SK-N-SH treated with all-trans-retinoic acid at 6 μM for 48 hours (cell line): ENCODE data around the gene VCL.
A peak's percentile ranks its signal among the peaks of the same experiment; 100 is the strongest.

Experiments used
- ATAC-seq: fragments of 200-7000 bp; cut with Tn5 transposase; 3 replicates; pipeline ENCODE4 v1.9.1; 2020; ENCODE audit warnings: mild to moderate bottlenecking, moderate library complexity
- CREB5 ChIP-seq: fragments of 250-450 bp; sonication (Bioruptor Pico); IDR thresholded peaks from 2 replicates; pipeline ENCODE4 v1.5.1; 2020; ENCODE audit warnings: low read depth, mild to moderate bottlenecking, moderate library complexity
- CSDC2 ChIP-seq: fragments of 250-450 bp; sonication (Bioruptor Pico); IDR thresholded peaks from 2 replicates; pipeline ENCODE4 v1.5.0; 2020; ENCODE audit warnings: mild to moderate bottlenecking, moderate library complexity
- CSRNP3 ChIP-seq: fragments of 250-450 bp; sonication (Bioruptor Pico); IDR thresholded peaks from 2 replicates; pipeline ENCODE4 v1.5.1; 2021; ENCODE audit warnings: mild to moderate bottlenecking, moderate library complexity
- ESRRG ChIP-seq: fragments of 250-450 bp; sonication (Bioruptor Pico); IDR thresholded peaks from 2 replicates; pipeline ENCODE4 v1.6.1; 2021; ENCODE audit warnings: mild to moderate bottlenecking
- ISL1 ChIP-seq: fragments of 250-450 bp; sonication (Bioruptor Pico); IDR thresholded peaks from 2 replicates; pipeline ENCODE4 v2.1.2; 2022; ENCODE audit warnings: mild to moderate bottlenecking, moderate library complexity
- OSR1 ChIP-seq: fragments of 250-450 bp; sonication (Bioruptor Pico); IDR thresholded peaks from 2 replicates; pipeline ENCODE4 v1.8.0; 2022; ENCODE audit warnings: moderate library complexity, mild to moderate bottlenecking, inconsistent platforms
- RARB ChIP-seq: fragments of 250-450 bp; sonication (Bioruptor Pico); IDR thresholded peaks from 2 replicates; pipeline ENCODE4 v1.8.0; 2021; ENCODE audit warnings: mild to moderate bottlenecking, moderate library complexity
- SNAI2 ChIP-seq: fragments of 250-450 bp; sonication (Bioruptor Pico); IDR thresholded peaks from 2 replicates; pipeline ENCODE4 v1.5.0; 2020; ENCODE audit warnings: mild to moderate bottlenecking, moderate library complexity
- TCF4 ChIP-seq: fragments of 250-450 bp; sonication (Bioruptor Pico); IDR thresholded peaks from 2 replicates; pipeline ENCODE4 v1.8.0; 2021; ENCODE audit warnings: mild to moderate bottlenecking, moderate library complexity, borderline replicate concordance
- TOX ChIP-seq: fragments of 250-450 bp; sonication (Bioruptor Pico); IDR thresholded peaks from 2 replicates; pipeline ENCODE4 v1.8.0; 2021; ENCODE audit warnings: mild to moderate bottlenecking, moderate library complexity, borderline replicate concordance
- ZFP3 ChIP-seq: fragments of 250-450 bp; sonication (Bioruptor Pico); IDR thresholded peaks from 2 replicates; pipeline ENCODE4 v1.5.0; 2020; ENCODE audit warnings: mild to moderate bottlenecking, moderate library complexity
- ZNF565 ChIP-seq: fragments of 450-650 bp; formaldehyde crosslinking; conservative IDR thresholded peaks from 2 replicates; pipeline ENCODE4 v1.5.0; 2020; ENCODE audit warnings: low read depth, mild to moderate bottlenecking, moderate library complexity
- ZNF70 ChIP-seq: fragments of 450-650 bp; formaldehyde crosslinking; IDR thresholded peaks from 2 replicates; pipeline ENCODE4 v1.5.0; 2020; ENCODE audit warnings: mild to moderate bottlenecking, moderate library complexity
- ZNF8 ChIP-seq: fragments of 450-650 bp; formaldehyde crosslinking; IDR thresholded peaks from 2 replicates; pipeline ENCODE4 v1.5.0; 2020; ENCODE audit warnings: mild to moderate bottlenecking, moderate library complexity
- TF ChIP-seq, protein P1 (sequence below): fragments of 250-450 bp; sonication (Bioruptor Pico); IDR thresholded peaks from 2 replicates; pipeline ENCODE4 v1.8.0; 2021; ENCODE audit warnings: low read depth, mild to moderate bottlenecking, moderate library complexity, borderline replicate concordance
- TF ChIP-seq, protein P2 (sequence below): fragments of 250-450 bp; sonication (Bioruptor Pico); IDR thresholded peaks from 2 replicates; pipeline ENCODE4 v1.5.0; 2020; ENCODE audit warnings: mild to moderate bottlenecking, moderate library complexity
- TF ChIP-seq, protein P3 (sequence below): fragments of 250-450 bp; sonication (Bioruptor Pico); IDR thresholded peaks from 2 replicates; pipeline ENCODE4 v1.8.0; 2020; ENCODE audit warnings: mild to moderate bottlenecking, moderate library complexity, borderline replicate concordance

The VCL gene

GRCh38 chr10:74040200-74041126 is 42.5 kb downstream of the VCL start:
- no peak for TF ChIP-seq CSDC2
- no peak for ATAC-seq

GRCh38 chr10:74044419-74044818 is 46.5 kb downstream of the VCL start:
- no peak for ATAC-seq

GRCh38 chr10:74047304-74047703 is 49.4 kb downstream of the VCL start:
- no peak for TF ChIP-seq TOX
- TF ChIP-seq, protein P1, sequence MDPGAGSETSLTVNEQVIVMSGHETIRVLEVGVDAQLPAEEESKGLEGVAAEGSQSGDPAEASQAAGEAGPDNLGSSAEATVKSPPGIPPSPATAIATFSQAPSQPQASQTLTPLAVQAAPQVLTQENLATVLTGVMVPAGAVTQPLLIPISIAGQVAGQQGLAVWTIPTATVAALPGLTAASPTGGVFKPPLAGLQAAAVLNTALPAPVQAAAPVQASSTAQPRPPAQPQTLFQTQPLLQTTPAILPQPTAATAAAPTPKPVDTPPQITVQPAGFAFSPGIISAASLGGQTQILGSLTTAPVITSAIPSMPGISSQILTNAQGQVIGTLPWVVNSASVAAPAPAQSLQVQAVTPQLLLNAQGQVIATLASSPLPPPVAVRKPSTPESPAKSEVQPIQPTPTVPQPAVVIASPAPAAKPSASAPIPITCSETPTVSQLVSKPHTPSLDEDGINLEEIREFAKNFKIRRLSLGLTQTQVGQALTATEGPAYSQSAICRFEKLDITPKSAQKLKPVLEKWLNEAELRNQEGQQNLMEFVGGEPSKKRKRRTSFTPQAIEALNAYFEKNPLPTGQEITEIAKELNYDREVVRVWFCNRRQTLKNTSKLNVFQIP = no peak
- no peak for TF ChIP-seq ZNF8 (CRISPR knock-in tag)
- no peak for TF ChIP-seq SNAI2 (CRISPR knock-in tag)
- no peak for TF ChIP-seq CREB5 (CRISPR knock-in tag)
- no peak for TF ChIP-seq ZFP3 (CRISPR knock-in tag)
- no peak for TF ChIP-seq CSDC2
- ATAC-seq = peak; percentile 73

More at GRCh38 chr10:74044419-74044818, 46.5 kb downstream of the VCL start:
- no peak for TF ChIP-seq CREB5 (CRISPR knock-in tag)
- TF ChIP-seq ZNF70 (CRISPR knock-in tag) = no peak
- TF ChIP-seq TOX = no peak
- no peak for TF ChIP-seq ZFP3 (CRISPR knock-in tag)
- no peak for TF ChIP-seq CSDC2
- TF ChIP-seq TCF4 = no peak
- no peak for TF ChIP-seq CSRNP3 (CRISPR knock-in tag)
- TF ChIP-seq SNAI2 (CRISPR knock-in tag) = no peak
- no peak for TF ChIP-seq ISL1 (CRISPR knock-in tag)
- TF ChIP-seq ZNF565 (CRISPR knock-in tag) = no peak
- no peak for TF ChIP-seq ESRRG (CRISPR knock-in tag)
- TF ChIP-seq, protein P2, sequence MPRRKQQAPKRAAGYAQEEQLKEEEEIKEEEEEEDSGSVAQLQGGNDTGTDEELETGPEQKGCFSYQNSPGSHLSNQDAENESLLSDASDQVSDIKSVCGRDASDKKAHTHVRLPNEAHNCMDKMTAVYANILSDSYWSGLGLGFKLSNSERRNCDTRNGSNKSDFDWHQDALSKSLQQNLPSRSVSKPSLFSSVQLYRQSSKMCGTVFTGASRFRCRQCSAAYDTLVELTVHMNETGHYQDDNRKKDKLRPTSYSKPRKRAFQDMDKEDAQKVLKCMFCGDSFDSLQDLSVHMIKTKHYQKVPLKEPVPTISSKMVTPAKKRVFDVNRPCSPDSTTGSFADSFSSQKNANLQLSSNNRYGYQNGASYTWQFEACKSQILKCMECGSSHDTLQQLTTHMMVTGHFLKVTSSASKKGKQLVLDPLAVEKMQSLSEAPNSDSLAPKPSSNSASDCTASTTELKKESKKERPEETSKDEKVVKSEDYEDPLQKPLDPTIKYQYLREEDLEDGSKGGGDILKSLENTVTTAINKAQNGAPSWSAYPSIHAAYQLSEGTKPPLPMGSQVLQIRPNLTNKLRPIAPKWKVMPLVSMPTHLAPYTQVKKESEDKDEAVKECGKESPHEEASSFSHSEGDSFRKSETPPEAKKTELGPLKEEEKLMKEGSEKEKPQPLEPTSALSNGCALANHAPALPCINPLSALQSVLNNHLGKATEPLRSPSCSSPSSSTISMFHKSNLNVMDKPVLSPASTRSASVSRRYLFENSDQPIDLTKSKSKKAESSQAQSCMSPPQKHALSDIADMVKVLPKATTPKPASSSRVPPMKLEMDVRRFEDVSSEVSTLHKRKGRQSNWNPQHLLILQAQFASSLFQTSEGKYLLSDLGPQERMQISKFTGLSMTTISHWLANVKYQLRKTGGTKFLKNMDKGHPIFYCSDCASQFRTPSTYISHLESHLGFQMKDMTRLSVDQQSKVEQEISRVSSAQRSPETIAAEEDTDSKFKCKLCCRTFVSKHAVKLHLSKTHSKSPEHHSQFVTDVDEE (CRISPR knock-in tag) = no peak
- TF ChIP-seq, protein P3, sequence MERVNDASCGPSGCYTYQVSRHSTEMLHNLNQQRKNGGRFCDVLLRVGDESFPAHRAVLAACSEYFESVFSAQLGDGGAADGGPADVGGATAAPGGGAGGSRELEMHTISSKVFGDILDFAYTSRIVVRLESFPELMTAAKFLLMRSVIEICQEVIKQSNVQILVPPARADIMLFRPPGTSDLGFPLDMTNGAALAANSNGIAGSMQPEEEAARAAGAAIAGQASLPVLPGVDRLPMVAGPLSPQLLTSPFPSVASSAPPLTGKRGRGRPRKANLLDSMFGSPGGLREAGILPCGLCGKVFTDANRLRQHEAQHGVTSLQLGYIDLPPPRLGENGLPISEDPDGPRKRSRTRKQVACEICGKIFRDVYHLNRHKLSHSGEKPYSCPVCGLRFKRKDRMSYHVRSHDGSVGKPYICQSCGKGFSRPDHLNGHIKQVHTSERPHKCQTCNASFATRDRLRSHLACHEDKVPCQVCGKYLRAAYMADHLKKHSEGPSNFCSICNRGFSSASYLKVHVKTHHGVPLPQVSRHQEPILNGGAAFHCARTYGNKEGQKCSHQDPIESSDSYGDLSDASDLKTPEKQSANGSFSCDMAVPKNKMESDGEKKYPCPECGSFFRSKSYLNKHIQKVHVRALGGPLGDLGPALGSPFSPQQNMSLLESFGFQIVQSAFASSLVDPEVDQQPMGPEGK (CRISPR knock-in tag) = no peak
- no peak for TF ChIP-seq RARB
- TF ChIP-seq OSR1 (CRISPR knock-in tag) = no peak
- TF ChIP-seq, all 23 proteins: peak for 0
